ENCODE measurements around the gene NPEPL1.
"Not testable (repeated sequence)": the region's sequence is repeated elsewhere in the genome, so short reads cannot be mapped to it uniquely, and the experiment has no call there.

Gene NPEPL1

DNA sequence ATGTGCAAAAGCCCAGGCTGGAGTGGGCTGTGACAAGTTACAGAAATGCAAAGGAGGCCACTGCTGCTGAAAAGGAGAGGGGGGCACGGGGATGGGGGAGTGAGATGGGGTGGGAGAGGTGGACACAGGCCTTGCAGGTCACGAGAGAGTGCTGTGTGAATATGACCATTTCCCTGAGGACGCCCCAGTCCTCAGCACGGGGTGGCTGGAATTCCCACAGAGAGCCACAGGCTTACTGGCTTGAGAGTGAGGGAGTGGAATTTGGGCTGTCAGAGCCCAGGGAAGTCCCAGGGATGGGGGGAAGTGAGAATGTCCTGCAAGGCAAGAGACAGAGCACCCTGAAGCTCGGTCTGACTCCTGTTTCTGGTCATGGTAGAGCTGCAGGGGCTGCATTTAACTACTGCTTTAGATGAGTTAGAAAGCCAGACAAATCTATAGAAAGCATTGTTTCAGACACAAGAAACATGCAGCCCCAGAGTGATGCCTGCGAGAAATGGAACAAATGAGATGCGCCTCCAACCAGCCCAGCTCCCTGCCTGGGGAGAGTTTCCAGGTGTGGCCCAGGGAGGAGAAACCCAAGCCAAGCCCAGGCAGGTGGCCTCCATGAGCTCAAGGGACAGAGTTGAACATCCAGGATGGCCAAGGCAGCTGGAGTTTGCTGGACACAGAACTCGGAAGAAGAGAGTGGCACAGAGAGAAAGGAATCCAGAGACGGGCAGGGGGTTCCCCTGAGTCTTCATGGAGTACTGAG lies 30.5 kb downstream of the NPEPL1 start:
- no peak overlapping the region for H3K27ac Mint-ChIP-seq
- peaks cover 34% of the 10 kb centered on the region for H3K9me3 Mint-ChIP-seq
- no peaks in the 10 kb centered on the region for H3K36me3 Mint-ChIP-seq (ENCODE audit: low read depth)
- peaks cover 5% of the 10 kb centered on the region for H3K4me1 Mint-ChIP-seq
- H3K27me3 Mint-ChIP-seq (ENCODE audit: low read depth): peaks cover 13% of the 10 kb centered on the region
- H3K4me3 Mint-ChIP-seq: no peak overlapping the region
- no peak for TF ChIP-seq CTCF (IDR thresholded peaks at IDR 0.05; ENCODE audit: unreplicated experiment in 3 of 3)

GRCh38 chr20:58723628-58723984 lies 31.0 kb downstream of the NPEPL1 start:
- H3K27ac Mint-ChIP-seq: no peak overlapping the region
- TF ChIP-seq CTCF (IDR thresholded peaks at IDR 0.05; ENCODE audit: unreplicated experiment in 3 of 3): no peak
- peaks cover 13% of the 10 kb centered on the region for H3K27me3 Mint-ChIP-seq (ENCODE audit: low read depth)
- peaks cover 5% of the 10 kb centered on the region for H3K4me1 Mint-ChIP-seq
- no peaks in the 10 kb centered on the region for H3K36me3 Mint-ChIP-seq (ENCODE audit: low read depth)
- H3K9me3 Mint-ChIP-seq: peaks cover 35% of the 10 kb centered on the region
- H3K4me3 Mint-ChIP-seq: no peak overlapping the region

GRCh38 chr20:58726156-58726555 lies 33.6 kb downstream of the NPEPL1 start:
- H3K27ac Mint-ChIP-seq; H3K36me3 Mint-ChIP-seq (ENCODE audit: low read depth); H3K4me1 Mint-ChIP-seq; H3K4me3 Mint-ChIP-seq: not testable (repeated sequence)
- Mint-ChIP-seq H3K27me3 (ENCODE audit: low read depth) (peaks cover 12% of the 10 kb centered on the region), H3K9me3 (peaks cover 43% of the 10 kb centered on the region)

DNA sequence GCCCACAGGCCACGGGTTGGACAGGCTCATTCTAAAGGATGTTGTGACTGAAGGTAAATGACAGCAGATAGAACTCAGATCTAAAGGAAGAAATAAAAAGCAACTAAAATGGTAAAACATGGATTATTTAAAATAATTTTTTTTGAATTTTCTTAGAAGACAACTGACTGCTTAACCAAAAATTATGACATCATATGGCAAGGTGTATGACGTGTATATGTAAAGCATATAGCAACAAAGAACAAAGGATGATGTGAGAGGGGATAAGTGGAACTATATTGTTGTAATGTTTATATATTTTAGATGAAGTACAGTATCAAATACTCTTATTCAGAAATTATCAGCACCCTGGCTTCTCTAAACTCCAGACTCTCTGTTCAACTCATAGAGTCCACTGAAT lies 38.6 kb downstream of the NPEPL1 start:
- peaks cover 28% of the 10 kb centered on the region for H3K9me3 Mint-ChIP-seq
- no peaks in the 10 kb centered on the region for H3K27me3 Mint-ChIP-seq (ENCODE audit: low read depth)
- no peak for TF ChIP-seq CTCF (IDR thresholded peaks at IDR 0.05; ENCODE audit: unreplicated experiment in 3 of 3)
- H3K36me3 Mint-ChIP-seq (ENCODE audit: low read depth): no peaks in the 10 kb centered on the region
- no peaks in the 10 kb centered on the region for H3K4me1 Mint-ChIP-seq
- no peak overlapping the region for H3K4me3 Mint-ChIP-seq
- H3K27ac Mint-ChIP-seq: no peak overlapping the region

GRCh38 chr20:58737198-58737597 lies 44.6 kb downstream of the NPEPL1 start:
- TF ChIP-seq CTCF (IDR thresholded peaks at IDR 0.05; ENCODE audit: unreplicated experiment in 3 of 3): no peak
- Mint-ChIP-seq H3K27me3 (ENCODE audit: low read depth) (peaks cover 6% of the 10 kb centered on the region), H3K4me1 (no peaks in the 10 kb centered on the region), H3K27ac (no peak overlapping the region), H3K4me3 (no peak overlapping the region), H3K9me3 (peaks cover 9% of the 10 kb centered on the region), H3K36me3 (ENCODE audit: low read depth) (no peaks in the 10 kb centered on the region)

GRCh38 chr20:58740356-58741308 lies 48.0 kb downstream of the NPEPL1 start:
- TF ChIP-seq CTCF (IDR thresholded peaks at IDR 0.05; ENCODE audit: unreplicated experiment in 3 of 3): no peak

More at GRCh38 chr20:58740356-58741308, 48.0 kb downstream of the NPEPL1 start:
- H3K27me3 Mint-ChIP-seq (ENCODE audit: low read depth): peaks cover 14% of the 10 kb centered on the region
- peaks cover 8% of the 10 kb centered on the region for H3K4me1 Mint-ChIP-seq
- H3K4me3 Mint-ChIP-seq: no peak overlapping the region
- peaks cover 9% of the 10 kb centered on the region for H3K9me3 Mint-ChIP-seq
- H3K27ac Mint-ChIP-seq: no peak overlapping the region
- no peaks in the 10 kb centered on the region for H3K36me3 Mint-ChIP-seq (ENCODE audit: low read depth)
